ENCODE results near the gene CLCN7. TPM values are rescaled to one million over a fixed set of nuclear protein-coding genes. Genes with fewer than 3 reads are reported as not detected.
"Not testable (repeated sequence)": the region's sequence is repeated elsewhere in the genome, so short reads cannot be mapped to it uniquely, and the experiment has no call there.

Gene CLCN7
- total RNA-seq, 1 donor from 2014 or later, result 100 TPM

GRCh38 chr16:1446296-1447080 lies 28.3 kb downstream of the CLCN7 start:
- no peak for DNase-seq (ENCODE audit: extremely low read depth, low read depth, low spot score)

DNA sequence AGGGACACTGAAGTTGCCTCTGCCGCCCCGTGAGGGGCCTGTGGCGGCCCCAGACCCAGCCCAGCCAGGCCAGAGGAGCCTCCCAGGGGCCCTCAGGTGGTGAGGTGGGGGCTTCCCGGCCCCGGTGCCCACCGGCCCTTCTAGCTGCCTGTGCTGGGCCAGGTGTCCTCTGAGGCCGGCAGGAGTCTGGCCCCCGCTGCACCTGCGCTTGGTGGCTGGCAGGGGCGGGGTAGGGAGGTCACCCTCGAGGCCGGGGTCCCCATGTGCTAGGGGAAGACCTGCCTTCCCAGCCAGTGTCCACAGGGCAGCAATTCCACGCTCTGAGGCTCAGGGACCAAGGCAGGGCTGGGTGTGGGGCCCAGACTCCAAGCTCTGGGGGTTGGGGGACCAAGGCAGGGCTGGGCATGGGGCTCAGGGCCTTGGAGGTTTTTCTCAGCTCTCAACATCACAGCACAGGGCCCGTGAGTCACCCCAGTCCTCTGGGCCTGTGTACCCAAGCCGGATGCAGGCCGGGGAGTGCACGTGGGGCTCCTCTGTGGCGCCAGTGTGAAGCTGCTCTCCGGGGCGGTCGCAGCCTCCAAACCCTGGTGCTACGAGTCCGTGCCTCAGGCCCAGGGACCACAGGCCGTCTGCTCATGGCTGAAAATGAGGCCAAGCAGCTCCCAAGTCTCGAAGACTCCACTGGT lies 29.2 kb downstream of the CLCN7 start:
- DNase-seq (ENCODE audit: extremely low read depth, low read depth, low spot score), result no peak

GRCh38 chr16:1444730-1445517 lies 29.9 kb downstream of the CLCN7 start:
- no peak for DNase-seq (ENCODE audit: extremely low read depth, low read depth, low spot score)

DNA sequence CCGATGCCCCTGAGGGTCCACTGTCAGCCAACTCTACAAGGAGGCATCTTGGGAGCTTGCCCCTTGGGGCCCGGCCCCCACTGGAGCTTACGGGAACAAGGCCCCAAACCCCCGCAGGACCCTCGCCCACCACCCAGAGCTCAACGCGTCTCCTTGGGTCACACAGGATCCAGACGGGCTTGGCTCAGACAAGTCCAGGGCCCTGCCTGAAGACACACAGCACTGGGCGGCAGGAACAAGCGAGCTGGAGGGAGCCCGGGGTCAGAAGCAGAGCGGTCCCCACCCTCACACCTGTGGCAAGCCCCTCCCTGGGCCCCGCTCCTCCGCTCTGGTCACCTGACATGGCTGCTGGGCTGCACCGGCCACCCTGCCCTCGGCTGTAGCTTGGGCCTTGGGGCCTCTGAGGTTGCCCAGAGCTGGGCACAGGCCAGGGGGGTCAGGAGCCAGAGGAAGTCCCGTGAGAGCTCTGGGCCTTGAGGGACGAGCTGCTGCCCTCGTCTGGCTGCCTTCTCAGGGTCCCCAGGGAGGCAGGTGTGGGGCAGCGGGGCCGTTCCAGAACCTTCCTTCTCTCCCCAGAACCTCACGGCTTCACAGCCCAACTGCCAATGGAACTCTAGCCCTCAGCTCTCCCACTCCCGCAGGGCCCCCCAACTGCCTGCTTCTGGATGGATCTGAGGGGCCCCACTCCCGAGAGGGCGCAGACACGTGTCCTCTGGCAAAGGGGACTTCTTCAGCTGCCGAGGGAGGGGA lies 30.7 kb downstream of the CLCN7 start, which contains the start of gene CCDC154:
Gene CCDC154, minus strand, starts transcription at position 577 of the 750 bp plus-strand sequence. Its CDS starts 234 bp downstream, at position 343.
- DNase-seq (ENCODE audit: extremely low read depth, low read depth, low spot score), result no peak

DNA sequence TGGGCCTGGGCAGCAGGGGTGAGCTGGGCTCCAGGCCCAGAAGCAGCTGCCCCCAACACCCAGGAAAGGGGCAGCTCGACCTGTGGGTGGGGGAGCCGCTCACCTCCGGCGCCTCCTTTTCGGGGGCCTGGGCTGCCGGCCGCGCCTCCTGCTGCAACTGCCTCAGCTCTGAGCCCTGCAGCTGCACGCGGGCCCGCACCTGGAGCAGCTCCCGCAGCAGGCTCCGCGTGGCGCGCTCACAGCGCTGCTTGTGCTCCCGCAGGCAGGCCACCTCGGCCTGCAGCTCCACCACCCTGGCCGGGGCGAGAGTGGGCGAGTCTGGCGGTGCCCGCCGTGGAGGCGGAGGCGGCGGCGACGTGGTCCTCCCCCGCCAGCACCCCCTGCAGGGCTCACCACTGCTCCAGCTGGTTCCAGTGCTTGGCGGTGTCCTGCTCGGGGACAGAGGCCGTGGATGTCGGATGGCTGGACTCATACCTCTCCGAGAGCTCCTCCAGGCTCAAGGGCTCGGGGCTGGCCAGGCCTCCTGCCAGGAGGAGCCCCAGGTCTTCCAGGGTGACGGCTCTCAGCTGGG lies 31.3 kb downstream of the CLCN7 start:
- DNase-seq (ENCODE audit: extremely low read depth, low read depth, low spot score), result no peak

GRCh38 chr16:1442697-1443096 lies 32.1 kb downstream of the CLCN7 start:
- DNase-seq (ENCODE audit: extremely low read depth, low read depth, low spot score), result no peak

GRCh38 chr16:1441391-1441829 lies 33.4 kb downstream of the CLCN7 start:
- no peak for DNase-seq (ENCODE audit: extremely low read depth, low read depth, low spot score)

DNA sequence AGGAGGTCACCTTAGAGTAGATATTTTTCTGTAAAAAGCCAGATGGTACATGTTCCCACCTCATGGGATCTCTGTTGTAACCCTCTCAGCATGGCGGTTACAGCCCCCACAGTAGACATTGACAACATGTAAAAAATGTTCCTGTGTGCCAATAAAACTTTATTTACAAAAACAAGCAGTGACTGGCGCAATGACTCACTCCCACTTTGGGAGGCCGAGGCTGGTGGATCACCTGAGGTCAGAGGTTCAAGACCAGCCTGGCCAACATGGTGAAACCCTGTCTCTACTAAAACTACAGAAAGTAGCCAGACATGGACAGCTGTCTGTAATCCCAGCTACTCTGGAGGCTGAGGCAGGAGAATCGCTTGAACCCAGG lies 35.1 kb downstream of the CLCN7 start:
- DNase-seq (ENCODE audit: extremely low read depth, low read depth, low spot score), result not testable (repeated sequence)

DNA sequence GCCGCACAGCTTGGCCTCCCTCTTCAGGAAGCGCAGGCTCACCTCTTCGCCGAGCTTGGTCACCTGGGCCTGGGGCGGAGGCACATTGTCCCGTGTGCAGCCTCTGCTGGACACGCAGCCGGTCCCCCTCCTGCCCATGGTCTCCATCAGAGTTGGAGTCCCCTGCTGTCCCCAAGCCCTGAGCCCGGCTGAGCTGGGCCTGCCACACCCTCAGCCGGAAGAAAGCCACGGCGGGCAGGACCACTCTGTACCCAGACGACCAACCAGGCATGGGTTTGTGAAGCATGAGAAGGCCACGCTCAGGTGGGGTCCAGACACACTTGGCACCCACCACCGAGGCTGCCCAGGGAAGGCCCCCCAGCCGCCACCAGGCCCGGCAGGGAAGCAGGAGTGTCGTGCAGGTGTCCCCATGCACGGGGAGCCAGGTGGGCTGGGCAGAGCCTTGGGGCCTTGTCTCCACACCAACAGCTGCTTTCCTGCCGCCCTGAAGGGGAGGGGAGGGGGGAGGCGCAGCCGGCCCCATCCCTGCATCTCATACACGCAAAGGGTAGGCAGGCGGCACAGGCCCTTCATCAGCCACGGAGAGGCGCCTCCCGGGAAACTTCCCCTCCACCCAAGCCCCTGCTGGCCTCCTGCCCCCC lies 35.6 kb downstream of the CLCN7 start:
- DNase-seq (ENCODE audit: extremely low read depth, low read depth, low spot score), result no peak

GRCh38 chr16:1438229-1439057 lies 36.4 kb downstream of the CLCN7 start:
- no peak for DNase-seq (ENCODE audit: extremely low read depth, low read depth, low spot score)

DNA sequence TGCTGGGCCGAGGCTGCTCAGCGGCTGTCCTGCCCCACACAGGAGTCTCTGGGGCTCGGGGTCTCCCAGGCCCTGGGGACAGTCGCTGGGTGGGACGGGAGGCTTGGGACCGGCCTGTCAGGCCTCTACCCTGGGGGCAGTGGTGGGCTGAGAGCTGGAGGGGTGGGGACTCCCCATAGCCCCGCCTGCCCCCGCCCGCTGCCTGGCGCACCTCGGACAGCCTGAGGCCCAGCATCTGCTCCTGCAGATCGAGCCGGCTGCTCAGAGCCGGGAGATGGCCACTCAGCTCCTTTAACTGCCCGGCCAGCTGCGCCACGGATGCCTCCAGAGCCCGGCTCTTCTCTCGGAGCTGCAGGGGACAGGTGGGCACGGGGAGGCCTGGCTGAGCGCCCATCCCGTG lies 37.2 kb downstream of the CLCN7 start:
- DNase-seq (ENCODE audit: extremely low read depth, low read depth, low spot score), result no peak

- DNase-seq (ENCODE audit: extremely low read depth, low read depth, low spot score), result no peak
These were observed 38.0 kb downstream of the CLCN7 start for GRCh38 chr16:1436731-1437355.

DNA sequence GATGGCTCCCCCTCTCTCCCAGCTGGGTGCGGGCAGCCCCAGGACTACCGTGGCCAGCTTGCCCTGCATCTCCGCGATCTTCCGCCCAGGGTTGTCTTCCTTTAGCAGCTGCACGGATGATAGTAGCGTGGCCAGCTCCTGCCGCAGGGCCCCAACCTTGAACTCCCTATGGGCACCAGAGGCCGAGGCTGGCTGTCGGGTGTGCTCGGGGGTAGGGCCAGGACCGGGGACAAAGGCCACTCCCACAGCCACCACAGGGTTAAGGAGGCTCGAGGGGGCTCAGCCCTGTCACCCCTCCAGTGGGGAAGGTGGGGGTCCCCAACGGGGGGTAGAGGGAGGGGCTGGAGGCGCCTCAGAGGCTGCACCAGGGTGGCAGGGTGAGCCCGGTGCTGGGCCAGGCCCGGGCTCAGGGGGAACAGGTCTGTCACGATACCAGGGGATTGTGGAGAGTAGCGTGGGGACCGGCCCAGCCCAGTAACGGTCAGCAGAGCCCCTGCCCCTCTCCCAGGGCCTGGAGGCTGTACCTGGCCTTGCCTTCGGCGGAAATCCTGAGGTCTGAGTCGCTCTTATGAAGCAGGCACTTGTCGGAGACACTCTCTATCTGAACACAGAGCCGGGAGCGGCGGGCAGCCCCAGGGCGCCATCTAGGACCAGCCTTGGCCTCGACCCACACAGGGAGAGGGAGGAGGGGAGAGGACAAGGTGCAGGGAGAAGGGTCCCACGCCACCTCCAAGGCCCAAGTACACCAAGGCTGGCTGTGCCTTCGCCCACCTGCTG lies 38.7 kb downstream of the CLCN7 start:
- no peak for DNase-seq (ENCODE audit: extremely low read depth, low read depth, low spot score)

- no peak for DNase-seq (ENCODE audit: extremely low read depth, low read depth, low spot score)
These were observed 39.9 kb downstream of the CLCN7 start for GRCh38 chr16:1434644-1435592.

GRCh38 chr16:1433756-1434155 lies 41.1 kb downstream of the CLCN7 start:
- DNase-seq (ENCODE audit: extremely low read depth, low read depth, low spot score), result no peak

DNA sequence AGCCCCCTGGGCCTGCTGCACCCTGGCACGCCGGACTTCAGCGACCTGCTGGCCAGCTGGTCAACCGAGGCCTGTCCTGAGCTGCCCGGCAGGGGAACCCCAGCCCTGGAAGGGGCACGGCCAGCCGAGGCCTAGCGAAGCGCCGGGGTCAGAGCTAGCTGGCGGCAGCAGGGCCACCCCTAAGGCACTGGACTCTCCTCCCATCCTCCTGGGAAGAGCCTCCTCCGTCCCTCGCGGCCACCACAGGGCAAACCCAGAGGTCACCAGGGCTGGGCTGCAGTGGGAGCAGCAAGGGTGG lies 41.6 kb downstream of the CLCN7 start:
- DNase-seq (ENCODE audit: extremely low read depth, low read depth, low spot score), result no peak

Measured in glomerular endothelial cell (primary cell).